Kidney (tissue), 14 donors: ENCODE results near the gene CPXCR1. TPM values are rescaled to one million over a fixed set of nuclear protein-coding genes. Genes with fewer than 3 reads are reported as not detected.

Experiments used
- DNase-seq, 5 donors: peaks; one replicate each; pipeline ENCODE4 v3.0.0-alpha.2; 2013 to 2020
- FAIRE-seq: peaks from 2 replicates; lab custom pipeline; 2012; peaks lifted over from hg19 to GRCh38; lab: Jason Lieb, UNC
- H3K27ac ChIP-seq, 2 donors: one replicate each; pipeline ENCODE4 v1.7.0; 2013; ENCODE audit warnings: low read depth in 2 of 2, low read length in 2 of 2, inconsistent platforms in 1 of 2
- H3K27me3 ChIP-seq: one replicate; pipeline ENCODE4 v1.7.1; 2013; ENCODE audit warnings: low read length, inconsistent platforms; ENCODE audit not compliant: control insufficient read depth, insufficient read depth
- H3K36me3 ChIP-seq, 3 donors: one replicate each; pipeline versions ENCODE4 v1.7.0 to v1.7.1; 2013; ENCODE audit warnings: low read length in 3 of 3, control low read depth in 1 of 3, inconsistent platforms in 1 of 3; ENCODE audit not compliant: insufficient read depth in 3 of 3, control insufficient read depth in 2 of 3
- H3K4me1 ChIP-seq, 3 donors: one replicate each; pipeline versions ENCODE4 v1.7.0 to v1.7.1; 2013; ENCODE audit warnings: low read length in 3 of 3, inconsistent platforms in 1 of 3, low read depth in 1 of 3; ENCODE audit not compliant: control insufficient read depth in 2 of 3, insufficient read depth in 2 of 3
- H3K4me3 ChIP-seq, 3 donors: one replicate each; pipeline versions ENCODE4 v1.7.0 to v1.8.1; 2013; ENCODE audit warnings: low read length in 3 of 3, control low read depth in 1 of 3, inconsistent platforms in 1 of 3
- H3K9ac ChIP-seq, 3 donors: one replicate each; pipeline versions ENCODE4 v1.7.0 to v1.7.1; 2013; ENCODE audit warnings: low read length in 3 of 3, control low read depth in 1 of 3, inconsistent platforms in 1 of 3
- H3K9me3 ChIP-seq, 3 donors: one replicate each; pipeline versions ENCODE4 v1.7.0 to v1.7.1; 2013; ENCODE audit warnings: low read length in 3 of 3, control low read depth in 1 of 3, inconsistent platforms in 1 of 3; ENCODE audit not compliant: control insufficient read depth in 2 of 3, insufficient read depth in 1 of 3
- CTCF ChIP-seq: IDR thresholded peaks from 3 replicates; pipeline ENCODE4 v1.5.1; 2012; ENCODE audit warnings: mild to moderate bottlenecking, moderate library complexity, borderline replicate concordance; ENCODE audit not compliant: insufficient read depth; ENCODE audit errors: extremely low read depth
- intact Hi-C: fragments of 100-400 bp; cut with DNase I; formaldehyde crosslinking; loops from one replicate; pipeline ENCODE4 v1.11.1; 2022
- polyA plus RNA-seq: library from polyadenylated mRNA; stranded (reverse); fragments of 350-450 nt; fragmentation: Illumina TruSeq; extraction: RNeasy Lipid Tissue Mini Kit (QIAGEN cat#74804); gene quantifications from one replicate; pipeline ENCODE4 v1.2.3, GENCODE V29; 2014; ENCODE audit warnings: low read depth, low replicate concordance; ENCODE audit not compliant: insufficient read depth
- total RNA-seq: library from RNA; stranded (reverse); fragmentation: NEBNext Ultra II Directional; extraction: Animal tissue kit (Norgen Biotek cat#: 25700); gene quantifications from one replicate; pipeline ENCODE4 v1.2.1, GENCODE V29; 2021
- donor health status: control.
- donor health status: control.
- donor health status: control.
- donor health status: control.
- donor health status: control.
- donor health status: DM: yes; HTN: yes; CAD: no.
- donor health status: Normal renal cell carcinoma (clear cell type).

The CPXCR1 gene
- total and polyA plus RNA-seq, 2 donors from 2014 or later: not detected

GRCh38 chrX:88789825-88790224 lies 42.8 kb downstream of the CPXCR1 start:
- Histone ChIP-seq H3K36me3 (no peaks in the 10 kb centered on the region), H3K4me3 (no peak overlapping the region), H3K9me3 (no peaks in the 10 kb centered on the region), H3K4me1 (no peaks in the 10 kb centered on the region), H3K9ac (no peak overlapping the region), H3K27ac (no peak overlapping the region), H3K27me3 (no peaks in the 10 kb centered on the region)
- DNase-seq (no peak), FAIRE-seq (no peak)
- TF ChIP-seq CTCF: no peak
- intact Hi-C loops: no loop called here
